ENCODE measurements around the gene AOPEP.

DNA sequence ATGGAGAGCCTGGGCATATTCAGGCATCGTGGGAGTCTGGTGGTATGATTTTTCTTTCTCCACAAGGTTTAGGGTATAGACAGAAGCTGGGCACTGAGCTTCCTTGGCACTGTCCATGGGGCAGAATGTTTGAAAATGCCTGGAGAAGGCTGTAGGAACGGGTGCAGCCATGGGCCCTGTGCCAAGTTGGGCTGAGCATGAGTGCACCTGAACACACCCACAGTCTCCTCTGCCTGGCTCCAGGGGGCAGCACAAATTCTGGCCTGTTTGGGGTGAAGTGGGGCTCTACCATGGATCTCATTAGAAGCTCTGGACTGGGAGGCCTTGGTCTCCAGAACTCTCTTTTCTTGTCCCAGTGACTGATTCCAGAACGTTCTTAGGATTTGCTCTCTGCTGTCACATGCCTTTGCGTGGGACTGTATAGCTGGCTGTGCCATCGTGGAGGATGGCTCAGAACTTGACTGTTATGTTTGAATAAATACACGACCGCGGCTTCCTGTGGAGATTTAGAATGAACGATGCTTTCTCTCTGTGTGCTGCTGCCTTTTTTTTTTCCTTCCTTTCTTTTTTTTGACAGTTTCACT is 361.3 kb downstream of the AOPEP start:
- TF ChIP-seq POLR2A (IDR thresholded peaks at IDR 0.05; ENCODE audit: low read depth) (no peak), POLR2AphosphoS5 (IDR thresholded peaks at IDR 0.05) (peak in 1 of 2 donors; percentile 16), EP300 (IDR thresholded peaks at IDR 0.05) (no peak)
- TF ChIP-seq, protein P1, sequence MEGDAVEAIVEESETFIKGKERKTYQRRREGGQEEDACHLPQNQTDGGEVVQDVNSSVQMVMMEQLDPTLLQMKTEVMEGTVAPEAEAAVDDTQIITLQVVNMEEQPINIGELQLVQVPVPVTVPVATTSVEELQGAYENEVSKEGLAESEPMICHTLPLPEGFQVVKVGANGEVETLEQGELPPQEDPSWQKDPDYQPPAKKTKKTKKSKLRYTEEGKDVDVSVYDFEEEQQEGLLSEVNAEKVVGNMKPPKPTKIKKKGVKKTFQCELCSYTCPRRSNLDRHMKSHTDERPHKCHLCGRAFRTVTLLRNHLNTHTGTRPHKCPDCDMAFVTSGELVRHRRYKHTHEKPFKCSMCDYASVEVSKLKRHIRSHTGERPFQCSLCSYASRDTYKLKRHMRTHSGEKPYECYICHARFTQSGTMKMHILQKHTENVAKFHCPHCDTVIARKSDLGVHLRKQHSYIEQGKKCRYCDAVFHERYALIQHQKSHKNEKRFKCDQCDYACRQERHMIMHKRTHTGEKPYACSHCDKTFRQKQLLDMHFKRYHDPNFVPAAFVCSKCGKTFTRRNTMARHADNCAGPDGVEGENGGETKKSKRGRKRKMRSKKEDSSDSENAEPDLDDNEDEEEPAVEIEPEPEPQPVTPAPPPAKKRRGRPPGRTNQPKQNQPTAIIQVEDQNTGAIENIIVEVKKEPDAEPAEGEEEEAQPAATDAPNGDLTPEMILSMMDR (IDR thresholded peaks at IDR 0.05) = peak; percentile 8 to 22 (median 14)

Measured in esophagus muscularis mucosa (tissue), 4 donors.